ENCODE measurements around the gene RTN1. TPM values are rescaled to one million over a fixed set of nuclear protein-coding genes. Genes with fewer than 3 reads are reported as not detected.
A peak's percentile ranks its signal among the peaks of the same experiment; 100 is the strongest.

The RTN1 gene
- total and polyA plus RNA-seq, 3 donors from 2014 or later = 8.2 to 11.1 (median 10.9) TPM

- no peak overlapping the region for H3K4me3 ChIP-seq
- TF ChIP-seq, protein P1, sequence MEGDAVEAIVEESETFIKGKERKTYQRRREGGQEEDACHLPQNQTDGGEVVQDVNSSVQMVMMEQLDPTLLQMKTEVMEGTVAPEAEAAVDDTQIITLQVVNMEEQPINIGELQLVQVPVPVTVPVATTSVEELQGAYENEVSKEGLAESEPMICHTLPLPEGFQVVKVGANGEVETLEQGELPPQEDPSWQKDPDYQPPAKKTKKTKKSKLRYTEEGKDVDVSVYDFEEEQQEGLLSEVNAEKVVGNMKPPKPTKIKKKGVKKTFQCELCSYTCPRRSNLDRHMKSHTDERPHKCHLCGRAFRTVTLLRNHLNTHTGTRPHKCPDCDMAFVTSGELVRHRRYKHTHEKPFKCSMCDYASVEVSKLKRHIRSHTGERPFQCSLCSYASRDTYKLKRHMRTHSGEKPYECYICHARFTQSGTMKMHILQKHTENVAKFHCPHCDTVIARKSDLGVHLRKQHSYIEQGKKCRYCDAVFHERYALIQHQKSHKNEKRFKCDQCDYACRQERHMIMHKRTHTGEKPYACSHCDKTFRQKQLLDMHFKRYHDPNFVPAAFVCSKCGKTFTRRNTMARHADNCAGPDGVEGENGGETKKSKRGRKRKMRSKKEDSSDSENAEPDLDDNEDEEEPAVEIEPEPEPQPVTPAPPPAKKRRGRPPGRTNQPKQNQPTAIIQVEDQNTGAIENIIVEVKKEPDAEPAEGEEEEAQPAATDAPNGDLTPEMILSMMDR (IDR thresholded peaks at IDR 0.05) = no peak
- no peaks in the 10 kb centered on the region for H3K27me3 ChIP-seq
- 74 to 85% methylated on average over 1 of the region's 1 CpG for WGBS, 2 donors
- no peaks in the 10 kb centered on the region for H3K4me1 ChIP-seq
- H3K27ac ChIP-seq = no peak overlapping the region
- intact Hi-C loops (cut with DNase I; ENCODE audit: low total_unique reads) = no loop called here
- no peak for DNase-seq
- no peaks in the 10 kb centered on the region for H3K9me3 ChIP-seq
- H3K36me3 ChIP-seq (ENCODE audit: low read depth, missing control alignments) = no peaks in the 10 kb centered on the region
These were observed 304.3 kb downstream of the RTN1 start for GRCh38 chr14:59566296-59566695.

- Histone ChIP-seq H3K9me3 (no peaks in the 10 kb centered on the region), H3K27ac (no peak overlapping the region), H3K27me3 (no peaks in the 10 kb centered on the region), H3K36me3 (ENCODE audit: low read depth, missing control alignments) (no peaks in the 10 kb centered on the region), H3K4me1 (no peaks in the 10 kb centered on the region), H3K4me3 (no peak overlapping the region)
- 63 to 90% methylated on average over 1 of the region's 1 CpG for WGBS, 2 donors
- intact Hi-C loops (cut with DNase I; ENCODE audit: low total_unique reads) = no loop called here
- no peak for DNase-seq
- no peak for TF ChIP-seq POLR2A (IDR thresholded peaks at IDR 0.05)
- TF ChIP-seq, protein P1 (IDR thresholded peaks at IDR 0.05) = no peak
These were observed 305.5 kb downstream of the RTN1 start for GRCh38 chr14:59565087-59565486.

- no peaks in the 10 kb centered on the region for H3K4me1 ChIP-seq
- WGBS, 2 donors = 19 to 25% methylated on average over 2 of the region's 2 CpGs
- H3K27ac ChIP-seq = no peak overlapping the region
- intact Hi-C loops (cut with DNase I; ENCODE audit: low total_unique reads) = no loop called here
- no peaks in the 10 kb centered on the region for H3K36me3 ChIP-seq (ENCODE audit: low read depth, missing control alignments)
- no peak for TF ChIP-seq POLR2A (IDR thresholded peaks at IDR 0.05)
- TF ChIP-seq, protein P1 (IDR thresholded peaks at IDR 0.05) = no peak
- H3K27me3 ChIP-seq = no peaks in the 10 kb centered on the region
- peak; percentile 55 for DNase-seq
- H3K9me3 ChIP-seq = no peaks in the 10 kb centered on the region
- H3K4me3 ChIP-seq = no peak overlapping the region
These were observed 306.2 kb downstream of the RTN1 start for GRCh38 chr14:59564366-59564765.

- TF ChIP-seq POLR2A (IDR thresholded peaks at IDR 0.05) = no peak
- TF ChIP-seq, protein P1 (IDR thresholded peaks at IDR 0.05) = no peak
- WGBS, 2 donors = 52 to 54% methylated on average over 2 of the region's 2 CpGs
- no peaks in the 10 kb centered on the region for H3K27me3 ChIP-seq
- intact Hi-C loops (cut with DNase I; ENCODE audit: low total_unique reads) = no loop called here
- no peak overlapping the region for H3K27ac ChIP-seq
- no peaks in the 10 kb centered on the region for H3K9me3 ChIP-seq
- no peaks in the 10 kb centered on the region for H3K36me3 ChIP-seq (ENCODE audit: low read depth, missing control alignments)
- no peaks in the 10 kb centered on the region for H3K4me1 ChIP-seq
- no peak for DNase-seq
- H3K4me3 ChIP-seq = no peak overlapping the region
These were observed 323.3 kb downstream of the RTN1 start for GRCh38 chr14:59547310-59547709.

Small RNA genes within 50 kb of the gene (microRNA-seq; reads per million reads assigned to microRNA genes)
- gene MIR5586 (ENCODE audit: borderline number of aligned reads in 2 of 2, borderline replicate concordance in 1 of 2) = 0 to 0.69 reads per million in 2 donors

Small RNA genes within 50 kb of the gene (small RNA-seq; reads per million reads assigned to genes)
- 0 reads per million in 2 donors for gene MIR5586

Other genes starting within 250 kb of the RTN1 start
- gene LRRC9, start 49.4 kb upstream of the RTN1 start, total RNA-seq = 10 to 100 TPM in 1 of 2 donors, 1 to 10 TPM in 1; 4.3 to 11.0 TPM
- gene LRRC9, start 49.4 kb upstream of the RTN1 start, polyA plus RNA-seq (ENCODE audit: insufficient read depth, low read depth, low replicate concordance) = 10.1 TPM
- 100 to 1,000 TPM; 118 to 133 TPM for gene PCNX4, start 221.1 kb upstream of the RTN1 start, total RNA-seq
- gene PCNX4, start 221.1 kb upstream of the RTN1 start, polyA plus RNA-seq (ENCODE audit: insufficient read depth, low read depth, low replicate concordance) = 42.3 TPM